Frontal cortex (tissue), 1 donor: ENCODE data around the gene KRTAP10-9. TPM values are rescaled to one million over a fixed set of nuclear protein-coding genes. Genes with fewer than 3 reads are reported as not detected.

Experiments
- total RNA-seq: library from RNA; depleted of rRNA; stranded (reverse); fragments of >200 nt; gene quantifications from one replicate; pipeline ENCODE4 v1.2.3, GENCODE V29; 2014

The KRTAP10-9 gene
- total RNA-seq, 1 donor from 2014 or later, result not detected

Other genes starting within 250 kb of the KRTAP10-9 start
- 3.7 TPM for gene LRRC3, start 171.6 kb upstream of the KRTAP10-9 start, total RNA-seq
- not detected for gene KRTAP10-1, start 86.9 kb upstream of the KRTAP10-9 start, total RNA-seq
- gene KRTAP10-2, start 75.6 kb upstream of the KRTAP10-9 start, total RNA-seq, result not detected
- not detected for gene KRTAP10-3, start 68.3 kb upstream of the KRTAP10-9 start, total RNA-seq
- not detected for gene KRTAP10-4, start 53.4 kb upstream of the KRTAP10-9 start, total RNA-seq
- gene KRTAP10-5, start 46.5 kb upstream of the KRTAP10-9 start, total RNA-seq, result not detected
- not detected for gene KRTAP10-6, start 34.6 kb upstream of the KRTAP10-9 start, total RNA-seq
- not detected for gene KRTAP10-7, start 26.5 kb upstream of the KRTAP10-9 start, total RNA-seq
- not detected for gene KRTAP10-8, start 15.0 kb upstream of the KRTAP10-9 start, total RNA-seq
- gene KRTAP10-10, start 10.3 kb downstream of the KRTAP10-9 start, total RNA-seq, result not detected
- not detected for gene KRTAP10-11, start 19.3 kb downstream of the KRTAP10-9 start, total RNA-seq
- not detected for gene KRTAP12-4, start 27.6 kb downstream of the KRTAP10-9 start, total RNA-seq
- gene KRTAP12-3, start 30.8 kb downstream of the KRTAP10-9 start, total RNA-seq, result not detected
- gene KRTAP12-2, start 39.8 kb downstream of the KRTAP10-9 start, total RNA-seq, result not detected
- gene KRTAP12-1, start 55.1 kb downstream of the KRTAP10-9 start, total RNA-seq, result not detected
- not detected for gene KRTAP10-12, start 70.1 kb downstream of the KRTAP10-9 start, total RNA-seq
- gene TSPEAR, start 84.5 kb downstream of the KRTAP10-9 start, total RNA-seq, result not detected
- 39.9 TPM for gene UBE2G2, start 174.7 kb downstream of the KRTAP10-9 start, total RNA-seq
- 63.2 TPM for gene SUMO3, start 191.0 kb downstream of the KRTAP10-9 start, total RNA-seq
- 72.2 TPM for gene PTTG1IP, start 246.6 kb downstream of the KRTAP10-9 start, total RNA-seq